Measurements from ENCODE around the gene COL4A1.

COL4A1 gene

DNA sequence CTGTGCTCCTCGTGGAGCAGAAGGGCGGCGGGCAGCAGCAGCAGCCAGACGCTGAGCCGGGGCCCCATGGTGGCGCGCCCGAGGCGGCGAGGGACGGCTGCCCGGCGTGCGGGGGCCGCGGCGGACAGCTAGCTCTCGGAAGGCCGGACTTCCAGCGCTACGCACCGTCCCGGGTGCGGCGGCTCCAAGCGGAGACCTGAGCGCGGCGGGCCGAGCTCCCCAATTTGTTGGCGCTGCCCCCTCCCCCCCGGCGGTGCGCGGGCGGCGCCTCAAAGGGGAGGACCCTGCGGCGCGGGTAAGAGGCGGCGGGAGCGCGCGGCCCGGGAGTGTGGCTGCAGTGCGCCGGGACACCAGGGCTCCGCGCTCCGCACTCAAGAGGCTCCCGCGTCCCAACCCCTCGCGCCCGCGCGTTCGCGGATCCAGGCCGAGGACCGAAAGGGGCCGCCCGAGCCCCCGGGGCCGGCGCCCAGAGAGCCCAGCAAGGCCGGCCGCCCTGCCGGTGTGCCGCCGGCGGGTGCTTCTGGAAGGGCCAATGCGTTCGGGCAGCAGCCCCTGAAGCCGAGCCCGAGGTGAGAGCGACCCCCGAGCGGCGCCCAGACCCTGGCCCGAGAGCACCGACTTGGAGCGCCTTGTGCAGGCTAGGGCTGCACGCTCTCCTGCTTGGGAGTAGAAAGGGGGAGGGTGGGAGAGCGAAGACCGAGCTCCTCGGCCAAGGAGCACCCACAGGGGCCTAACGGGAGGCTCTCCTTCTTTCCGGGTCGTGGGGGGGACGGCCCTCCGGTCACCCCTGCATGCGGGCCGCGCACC is at the start of gene COL4A1, which contains the start of gene COL4A2:
Gene COL4A1, minus strand, starts transcription at position 198 of the 807 bp plus-strand sequence. Its CDS starts 130 bp downstream, at position 68.
Gene COL4A2, plus strand, starts transcription at position 325 of the 807 bp plus-strand sequence. CDS start 620 bp downstream, outside the sequence.
- DNase-seq (ENCODE audit: low read depth in 2 of 3, low spot score in 1 of 3), result no peak

DNA sequence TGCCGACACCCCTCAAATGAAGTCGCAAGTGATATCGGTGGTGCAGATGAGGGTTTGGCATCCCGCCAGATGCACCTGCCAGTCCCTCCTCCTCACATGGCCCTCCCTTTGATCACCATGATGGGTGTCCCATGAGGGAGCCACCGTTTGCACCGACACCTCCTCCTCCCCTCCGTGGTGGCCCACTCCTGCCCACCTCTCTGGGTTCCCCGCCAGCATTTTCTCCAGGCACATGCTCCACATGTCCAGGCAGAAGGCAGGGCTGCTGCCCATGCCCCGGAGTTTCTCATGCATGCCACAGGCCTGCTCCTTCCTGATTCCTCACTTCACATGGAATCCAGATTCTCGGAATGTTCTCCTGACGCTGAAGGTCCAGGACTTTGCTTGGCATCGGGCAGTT is 49.4 kb upstream of the COL4A1 start:
- no peak for DNase-seq (ENCODE audit: low read depth in 2 of 3, low spot score in 1 of 3)

DNA sequence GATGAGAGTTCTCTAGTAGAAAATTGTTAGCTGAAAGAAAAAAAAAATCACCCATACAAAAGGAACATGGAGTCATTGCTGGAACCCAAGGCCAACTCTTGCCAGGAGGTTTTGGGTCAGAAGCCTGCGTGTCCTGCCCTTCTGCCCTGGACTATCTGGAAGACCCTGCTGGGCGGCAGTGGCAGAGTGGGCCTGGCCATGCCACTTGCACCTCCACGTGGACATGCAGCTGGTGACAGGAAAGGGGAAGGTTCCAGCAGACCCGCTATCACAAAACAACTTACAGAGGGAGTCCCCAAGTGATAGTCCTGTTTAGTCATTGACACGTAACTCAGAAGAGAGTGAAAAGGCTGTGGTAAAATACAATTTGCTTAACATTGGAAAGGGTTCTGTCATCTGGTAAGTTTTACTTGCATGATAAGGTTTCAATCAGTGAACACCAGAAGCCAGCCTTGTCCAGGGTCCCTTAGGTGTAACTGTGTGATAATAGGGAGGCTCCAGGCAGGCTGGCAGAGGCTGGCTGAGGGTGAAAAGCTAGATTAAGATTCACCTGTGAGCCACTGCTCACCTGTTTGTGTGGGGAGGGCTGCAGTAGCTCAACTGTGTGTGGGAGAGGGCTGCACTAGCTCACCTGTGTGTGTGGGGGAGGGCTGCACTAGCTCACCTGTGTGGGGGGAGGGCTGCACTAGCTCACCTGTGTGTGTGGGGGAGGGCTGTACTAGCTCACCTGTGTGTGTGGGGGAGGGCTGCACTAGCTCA is 47.9 kb upstream of the COL4A1 start:
- DNase-seq (ENCODE audit: low read depth in 2 of 3, low spot score in 1 of 3), result no peak

DNA sequence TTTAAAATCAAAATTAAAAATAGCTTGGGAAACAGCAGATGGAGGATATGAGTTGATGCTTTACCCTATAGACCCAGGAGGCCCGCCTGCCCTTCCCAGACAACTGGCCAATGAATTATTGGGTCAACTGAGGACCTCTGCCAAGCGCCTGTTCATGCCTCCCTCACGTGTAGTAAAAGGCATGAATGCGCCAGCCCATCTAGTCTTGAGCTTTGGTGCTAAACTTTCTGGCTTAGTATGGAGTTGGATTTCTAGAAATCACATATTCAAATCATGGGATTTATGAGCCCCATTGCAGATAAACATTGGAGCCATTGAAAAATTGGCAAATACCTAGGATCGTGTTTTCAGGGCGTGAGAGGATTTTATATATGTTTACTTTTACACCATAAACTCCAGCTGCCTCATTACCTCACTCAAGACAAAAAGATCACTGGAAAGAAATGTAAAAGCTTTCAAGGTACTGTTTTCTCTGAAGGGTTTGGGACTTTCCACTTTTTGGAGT is 47.2 kb upstream of the COL4A1 start:
- no peak for DNase-seq (ENCODE audit: low read depth in 2 of 3, low spot score in 1 of 3)

DNA sequence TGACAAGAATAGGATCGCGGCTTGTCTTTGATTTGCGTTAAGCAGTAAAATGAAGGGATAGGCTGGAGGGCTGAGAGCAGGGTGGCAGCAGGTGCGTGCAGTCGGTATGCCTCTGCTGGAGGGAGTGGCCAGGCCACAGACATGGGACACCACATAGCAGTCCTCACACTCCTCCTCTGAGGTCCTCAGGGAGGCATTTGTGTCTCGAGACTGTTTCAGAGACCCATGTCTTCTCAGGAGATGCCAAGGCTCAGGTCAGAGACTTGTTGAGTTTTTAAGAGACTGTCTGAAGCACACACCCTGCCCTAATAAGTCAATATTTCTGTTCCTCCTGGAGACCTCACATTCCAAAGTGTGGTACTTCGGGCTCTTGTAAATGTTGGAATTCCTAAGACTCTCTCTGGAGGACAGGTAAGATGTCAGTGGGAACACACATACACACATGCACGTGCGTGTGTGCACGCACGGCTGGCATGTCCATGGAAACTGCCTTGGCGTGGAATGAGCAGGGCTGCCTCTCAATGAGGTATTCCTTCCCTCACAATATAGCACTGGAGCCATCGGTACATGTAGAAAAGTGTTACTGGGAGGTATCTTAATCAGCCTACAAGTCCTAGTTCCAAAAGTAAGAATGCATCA is 46.5 kb upstream of the COL4A1 start:
- DNase-seq (ENCODE audit: low read depth in 2 of 3, low spot score in 1 of 3), result no peak

DNA sequence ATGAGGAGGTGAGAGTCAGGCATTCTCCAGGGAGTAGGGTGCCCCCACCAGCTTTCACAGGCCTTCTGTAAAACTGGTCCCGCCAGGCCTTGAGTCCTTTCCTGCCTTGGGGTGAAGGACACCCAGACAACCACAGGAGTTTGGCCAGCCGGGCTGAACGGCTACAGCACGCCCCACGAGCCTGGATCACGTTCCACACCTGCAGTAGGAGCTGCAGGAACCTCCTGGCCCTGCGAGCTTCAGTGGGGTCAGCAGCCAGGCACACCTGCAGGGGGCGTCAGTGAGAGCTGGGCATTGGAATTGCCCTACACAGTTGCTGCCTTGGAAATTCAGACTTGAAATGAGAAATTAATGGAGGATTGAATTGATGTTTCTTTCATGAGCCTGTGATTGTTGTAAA is 45.8 kb upstream of the COL4A1 start:
- no peak for DNase-seq (ENCODE audit: low read depth in 2 of 3, low spot score in 1 of 3)

DNA sequence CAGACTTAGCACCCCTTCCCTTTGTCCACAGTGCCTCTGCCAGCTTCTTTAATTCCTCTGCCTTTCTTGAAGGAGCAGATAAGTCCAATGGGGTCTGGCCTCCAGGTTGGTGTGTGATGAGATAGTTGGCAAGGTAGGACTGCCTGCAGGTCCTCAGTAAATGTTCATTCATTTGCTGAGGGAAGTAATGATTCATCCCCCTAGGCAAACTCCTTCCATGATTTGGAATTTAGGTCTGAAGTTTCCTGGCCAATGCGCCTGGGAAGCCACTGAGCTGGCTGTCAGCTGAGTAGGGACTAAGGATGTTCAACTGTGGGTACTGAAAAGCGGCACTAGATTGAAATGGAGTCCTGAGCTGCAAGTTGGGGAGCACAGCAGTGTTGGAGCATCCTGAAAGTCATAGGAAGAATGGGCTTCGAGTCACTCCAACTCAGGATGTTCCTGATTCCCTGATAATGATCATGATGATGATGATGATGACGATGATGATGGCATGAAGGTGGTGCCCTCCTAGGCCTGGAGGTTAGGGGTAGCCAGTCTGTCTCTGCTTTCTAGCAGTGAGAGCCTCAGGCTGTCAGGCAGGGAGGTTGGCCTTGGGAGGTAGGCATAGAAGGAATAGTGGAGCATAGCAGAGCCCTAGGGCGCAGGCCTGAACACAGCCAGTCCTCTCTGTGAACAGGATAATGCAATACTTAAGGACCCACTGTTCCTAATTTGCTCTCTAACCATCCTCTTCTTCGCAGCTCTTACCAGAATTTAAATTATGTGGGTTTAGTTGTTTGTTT is 44.9 kb upstream of the COL4A1 start:
- no peak for DNase-seq (ENCODE audit: low read depth in 2 of 3, low spot score in 1 of 3)

DNA sequence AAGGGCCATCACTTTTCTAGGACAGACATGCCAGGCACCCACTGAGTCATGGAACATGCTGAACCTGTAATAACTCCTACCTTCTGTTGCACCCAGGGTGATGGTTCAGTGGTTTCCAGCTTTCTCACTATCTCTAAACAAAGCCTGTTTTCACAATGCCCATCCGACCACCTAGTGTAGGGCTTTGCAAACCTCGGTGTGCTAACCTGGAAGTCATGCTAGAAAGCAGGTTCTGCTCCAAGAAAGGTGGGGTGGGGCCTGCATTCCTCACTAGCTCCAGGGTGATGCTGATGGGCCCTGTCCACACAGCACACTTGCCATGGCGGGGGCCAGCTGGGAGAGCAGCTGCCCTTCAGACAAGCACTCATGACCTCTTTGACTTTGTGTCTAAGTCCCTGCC is 43.6 kb upstream of the COL4A1 start:
- no peak for DNase-seq (ENCODE audit: low read depth in 2 of 3, low spot score in 1 of 3)

DNA sequence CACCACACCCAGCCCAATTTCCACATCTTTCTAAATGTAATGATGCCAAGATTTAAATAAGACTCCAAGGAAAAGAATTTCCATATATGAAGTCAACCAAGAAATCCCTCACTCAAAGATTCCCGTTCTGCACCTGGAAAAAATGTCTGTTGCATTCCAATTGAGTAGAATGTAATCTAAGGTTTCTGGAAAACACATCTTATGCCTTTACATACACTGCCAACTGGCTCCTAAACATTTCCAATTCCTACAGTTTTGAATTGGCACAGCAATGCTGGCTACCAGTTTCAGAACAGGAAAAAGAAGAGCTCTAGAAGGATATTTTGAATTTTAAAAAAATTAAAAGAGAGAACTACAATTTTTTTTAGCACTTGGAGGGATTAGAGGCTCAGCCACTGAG is 43.1 kb upstream of the COL4A1 start:
- DNase-seq (ENCODE audit: low read depth in 2 of 3, low spot score in 1 of 3), result no peak

DNA sequence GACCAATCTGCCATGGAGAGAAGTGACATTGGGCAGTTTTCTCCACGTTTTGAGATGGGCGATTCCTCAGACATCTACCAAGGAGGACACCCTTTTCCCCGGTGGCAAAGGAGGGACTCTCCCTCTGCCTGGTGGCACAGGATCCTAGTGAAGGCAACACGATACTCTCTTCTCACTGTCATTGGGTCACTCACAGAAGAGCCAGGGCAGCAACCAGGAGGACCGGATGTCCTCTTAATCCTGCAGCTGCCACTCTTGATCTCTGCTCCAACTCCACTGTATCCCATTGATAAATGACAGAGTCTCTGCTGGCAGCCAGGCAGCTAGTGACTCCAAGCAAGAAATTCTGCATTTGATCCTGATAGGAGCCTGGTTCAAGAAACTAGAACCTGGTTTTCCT is 42.3 kb upstream of the COL4A1 start:
- DNase-seq (ENCODE audit: low read depth in 2 of 3, low spot score in 1 of 3), result no peak

DNA sequence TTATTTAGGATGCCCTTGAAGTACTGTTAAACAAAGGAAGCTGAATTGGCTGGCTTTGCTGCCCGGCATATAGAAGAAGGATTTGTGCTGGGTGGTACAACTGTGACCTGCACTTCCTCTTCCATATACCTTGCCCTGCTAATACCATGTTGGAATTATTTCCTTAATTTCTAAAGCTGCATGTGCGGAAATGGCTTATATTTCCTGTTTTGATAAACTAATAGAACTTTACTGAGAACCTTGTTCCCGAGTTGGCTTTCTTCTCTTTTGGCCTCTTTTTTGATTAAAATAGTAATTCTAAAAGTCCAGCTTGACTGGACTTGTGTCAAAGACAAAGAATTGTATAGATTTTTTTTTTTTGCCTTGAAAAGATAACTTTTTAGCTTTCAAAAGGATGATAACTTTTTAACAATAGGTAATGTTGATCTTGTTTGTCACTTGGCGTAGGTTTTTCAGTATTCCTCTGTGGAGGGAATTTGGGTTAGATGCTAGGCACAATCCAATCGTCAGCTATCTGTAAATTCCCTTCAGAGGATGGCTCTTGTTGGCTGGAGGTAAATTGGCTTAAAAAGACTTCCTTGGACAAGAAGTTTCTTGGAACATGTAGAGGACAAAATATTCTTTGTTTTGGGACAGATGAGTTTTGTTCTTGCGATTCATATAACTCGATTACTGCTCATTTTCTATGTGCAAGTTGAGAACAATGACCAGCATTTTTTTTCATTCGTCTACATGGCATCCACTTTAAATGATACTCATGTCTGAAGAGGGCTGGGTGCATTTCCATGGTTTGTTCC is 41.5 kb upstream of the COL4A1 start:
- DNase-seq (ENCODE audit: low read depth in 2 of 3, low spot score in 1 of 3), result no peak

DNA sequence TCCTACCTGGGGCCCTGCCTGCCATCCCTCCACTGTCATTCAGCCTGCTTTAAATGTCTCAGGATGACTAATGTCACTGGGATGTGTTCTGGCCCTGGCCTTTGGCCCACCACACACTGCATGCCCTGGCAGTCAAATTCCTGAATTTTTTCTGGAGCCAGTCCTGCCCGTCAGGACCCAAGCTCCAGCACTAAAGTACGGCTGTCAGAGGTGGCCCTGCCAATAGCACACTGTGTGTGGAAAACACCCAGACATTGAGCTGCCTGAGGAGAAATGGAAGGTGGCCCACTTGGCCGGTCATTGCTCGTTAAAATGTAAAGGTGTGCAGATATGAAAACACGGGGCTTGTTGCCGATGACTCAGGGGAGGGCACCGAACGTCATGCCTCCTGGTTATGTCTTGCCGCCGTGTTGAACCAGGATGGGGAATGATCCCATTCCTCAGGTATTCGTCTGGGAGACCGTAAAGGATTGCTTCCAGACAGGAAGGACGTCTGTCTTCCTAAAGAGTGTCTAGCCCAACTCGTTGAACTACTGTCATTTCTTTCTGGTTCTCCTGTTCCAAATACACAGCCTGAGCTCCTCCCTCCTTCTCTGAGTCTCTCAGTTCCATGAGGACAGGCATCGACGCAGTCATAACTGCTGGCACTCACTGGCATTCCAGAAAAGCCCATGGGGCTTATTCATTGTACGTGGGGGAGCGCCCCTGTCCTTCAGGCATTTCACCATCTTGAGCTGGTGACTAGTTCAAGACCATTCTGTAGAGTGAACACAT is 40.8 kb upstream of the COL4A1 start:
- no peak for DNase-seq (ENCODE audit: low read depth in 2 of 3, low spot score in 1 of 3)

DNA sequence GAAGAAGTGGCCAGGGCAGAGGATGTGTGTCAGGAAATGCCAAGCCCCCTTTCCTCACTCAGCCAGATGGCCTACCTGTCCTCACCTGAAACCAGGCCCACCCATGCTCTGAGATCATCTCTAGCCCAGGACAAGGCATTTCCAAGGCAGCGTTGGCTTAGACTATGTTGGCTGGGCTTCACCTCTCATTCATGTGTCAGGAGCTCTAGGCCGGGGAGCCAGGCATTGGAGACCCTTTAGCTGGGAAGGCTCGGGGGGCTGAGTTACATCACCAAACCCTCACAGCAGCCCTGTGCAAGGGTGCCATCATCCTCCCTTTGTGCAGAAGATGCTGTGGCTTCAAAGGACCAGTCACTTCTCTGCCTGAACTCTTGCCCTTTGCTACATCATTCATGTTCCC is 40.1 kb upstream of the COL4A1 start:
- DNase-seq (ENCODE audit: low read depth in 2 of 3, low spot score in 1 of 3), result no peak

DNA sequence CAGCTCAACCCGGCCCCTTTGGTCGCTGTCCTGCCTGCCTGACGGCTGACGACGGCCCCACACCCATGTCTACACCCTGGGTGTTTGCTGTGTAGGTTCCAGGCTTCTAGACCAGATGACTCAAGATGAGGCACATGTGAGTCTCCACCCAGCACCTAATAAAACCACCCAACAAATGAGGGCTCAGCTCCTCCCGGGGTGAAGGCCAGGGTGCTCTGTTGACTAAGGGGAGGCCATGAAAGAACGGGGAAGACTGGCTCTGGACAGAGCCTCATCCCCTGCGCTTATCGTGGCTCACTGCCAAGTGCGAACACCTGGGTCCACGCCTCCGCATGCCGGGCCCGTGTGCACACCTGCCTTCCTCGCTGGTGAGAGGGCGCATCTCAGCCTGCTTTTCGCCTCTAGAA is 39.7 kb upstream of the COL4A1 start:
- no peak for DNase-seq (ENCODE audit: low read depth in 2 of 3, low spot score in 1 of 3)

DNA sequence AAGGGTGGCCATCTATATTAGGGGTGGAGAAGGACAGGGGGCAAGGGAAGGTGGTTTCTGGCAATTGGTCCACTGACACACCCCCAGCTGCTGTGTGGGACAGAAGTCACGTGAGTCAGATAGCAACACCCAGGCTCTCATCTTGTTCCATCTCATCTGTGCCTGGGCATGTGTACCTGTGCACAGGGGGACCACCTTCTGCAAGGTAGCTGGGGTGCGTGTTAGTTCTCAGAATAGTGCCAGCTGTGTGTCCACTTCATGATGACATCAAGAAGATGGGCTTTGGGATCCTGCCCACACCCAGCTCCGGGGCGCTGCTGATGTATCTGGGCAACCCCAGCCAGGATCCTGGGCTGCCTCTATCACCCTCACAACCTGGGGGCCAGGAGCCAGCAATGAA is 38.7 kb upstream of the COL4A1 start:
- DNase-seq (ENCODE audit: low read depth in 2 of 3, low spot score in 1 of 3), result no peak

DNA sequence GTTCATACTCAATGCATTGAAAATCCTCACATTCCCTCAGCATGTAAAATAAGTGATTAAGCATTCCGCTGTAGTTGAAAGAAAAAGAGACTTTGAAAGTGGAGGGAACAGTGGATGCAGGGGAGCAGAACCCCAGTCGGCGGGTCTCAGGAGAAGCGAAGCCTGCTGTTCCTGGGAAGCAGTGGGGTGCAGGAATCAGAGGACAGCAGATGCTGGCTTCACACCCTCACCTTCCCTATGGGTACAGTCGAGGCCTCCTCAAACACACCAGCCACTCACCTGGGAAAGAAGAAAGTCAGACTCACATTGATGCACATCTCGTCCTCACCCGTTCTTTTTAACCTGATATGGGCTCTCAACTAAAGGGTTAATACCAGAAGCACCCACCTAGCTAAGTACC is 38.3 kb upstream of the COL4A1 start:
- no peak for DNase-seq (ENCODE audit: low read depth in 2 of 3, low spot score in 1 of 3)

DNA sequence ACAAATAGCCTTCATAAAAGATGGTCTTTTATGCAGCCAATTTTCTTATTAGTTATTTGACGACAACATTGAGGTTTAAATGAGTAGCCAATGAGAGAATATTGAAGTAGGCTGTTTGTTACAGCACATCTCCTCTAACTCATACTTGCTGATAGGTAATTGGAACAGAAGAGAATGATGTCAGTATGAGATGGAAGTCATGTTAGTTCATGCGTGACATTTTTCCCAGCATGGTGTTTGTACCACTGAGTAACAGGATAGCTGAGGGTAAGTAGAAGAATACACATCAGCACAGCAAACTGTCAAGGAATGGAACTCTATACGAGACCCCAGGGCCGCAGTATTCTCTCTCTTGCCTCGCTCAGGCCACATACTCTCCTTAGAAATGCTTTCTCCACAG is 37.4 kb upstream of the COL4A1 start:
- no peak for DNase-seq (ENCODE audit: low read depth in 2 of 3, low spot score in 1 of 3)

DNA sequence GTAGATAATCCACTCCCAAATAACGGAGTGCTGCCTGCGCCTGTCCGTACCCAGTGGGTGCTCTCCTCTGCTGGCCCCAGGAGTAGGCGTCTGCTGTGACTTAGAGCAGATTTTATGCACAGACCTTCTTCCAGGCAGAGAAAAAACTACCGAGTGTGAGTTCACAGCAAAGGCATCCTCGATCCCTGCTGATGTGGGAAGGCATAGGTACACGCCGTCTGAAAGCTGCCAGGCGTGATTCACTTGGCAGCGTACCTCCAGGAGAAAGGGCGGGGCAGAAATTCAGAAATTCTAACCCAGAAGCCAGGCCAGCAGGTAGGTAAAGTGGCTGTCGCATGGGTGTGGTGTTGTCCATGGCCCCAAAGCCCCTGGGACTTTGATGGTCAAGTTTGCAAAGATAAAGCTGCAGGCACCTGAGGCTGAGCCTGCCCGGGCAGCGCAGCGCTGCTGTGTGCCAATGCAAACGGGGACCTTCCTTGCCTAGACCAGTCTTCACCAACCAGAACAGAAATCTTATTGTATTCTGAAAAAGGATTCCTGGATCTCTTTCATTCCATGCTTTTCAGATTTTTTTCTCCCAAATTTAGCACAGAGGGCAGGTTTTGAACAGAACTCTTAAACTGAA is 36.4 kb upstream of the COL4A1 start:
- no peak for DNase-seq (ENCODE audit: low read depth in 2 of 3, low spot score in 1 of 3)

DNA sequence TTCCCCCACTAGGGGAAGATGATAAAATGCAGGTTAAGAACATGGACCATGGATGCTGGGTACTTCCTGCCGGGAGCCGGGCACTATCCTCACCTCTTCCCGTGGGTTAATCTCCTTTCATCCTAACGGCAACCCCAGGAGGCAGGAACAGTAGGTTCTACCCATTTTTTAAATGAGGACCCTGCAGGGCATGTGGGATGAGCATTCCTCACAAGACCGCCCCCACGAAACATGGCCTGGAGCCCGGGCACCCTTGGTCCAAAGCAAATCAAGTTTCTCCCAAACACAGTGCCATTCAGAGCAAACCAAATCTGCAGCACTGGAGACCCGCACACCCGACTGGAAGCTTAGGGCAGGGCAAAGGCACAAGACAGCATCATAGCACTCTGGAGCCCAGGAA is 35.5 kb upstream of the COL4A1 start:
- no peak for DNase-seq (ENCODE audit: low read depth in 2 of 3, low spot score in 1 of 3)
